ENCODE data around the gene ADAMTS8.

The ADAMTS8 gene

DNA sequence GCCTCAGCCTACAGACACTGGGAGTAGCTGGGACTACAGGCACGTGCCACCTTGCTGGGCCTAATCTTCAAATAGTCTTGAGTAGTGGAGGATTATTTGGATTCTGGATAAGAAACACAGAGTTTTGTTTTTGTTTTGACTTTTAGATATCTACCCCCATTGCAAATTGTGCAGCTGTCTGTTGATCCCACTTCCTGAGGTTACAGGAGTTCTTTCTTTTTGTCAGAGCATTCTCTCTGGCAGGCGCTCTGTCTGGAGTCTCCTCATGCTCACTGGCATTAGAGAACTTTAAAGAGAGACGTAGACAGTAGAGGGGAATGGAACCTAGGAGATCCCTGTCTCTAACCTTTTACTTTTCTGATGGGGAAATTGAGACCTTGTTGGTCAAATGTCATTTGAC, 7.8 kb upstream of the ADAMTS8 start:
- no peak for DNase-seq

DNA sequence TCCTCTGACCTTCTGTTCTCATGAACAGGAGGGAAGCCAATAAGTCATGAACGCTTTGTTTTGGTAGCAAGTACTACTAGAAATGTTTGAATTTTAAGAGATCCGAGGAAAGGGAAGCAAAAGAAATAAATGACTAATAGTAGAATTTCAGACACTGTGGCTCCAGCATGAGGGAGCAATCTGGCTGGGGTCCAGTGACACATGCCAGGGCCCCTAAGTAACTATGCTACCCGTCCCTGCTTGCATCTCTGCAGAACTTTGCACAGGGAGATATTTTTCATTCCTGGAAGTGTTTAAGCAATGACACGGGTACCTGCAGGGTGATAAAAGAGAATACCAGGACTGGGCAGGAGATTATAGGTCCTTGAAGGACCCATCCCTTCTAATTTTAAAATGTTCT, 7.3 kb upstream of the ADAMTS8 start:
- no peak for DNase-seq

DNA sequence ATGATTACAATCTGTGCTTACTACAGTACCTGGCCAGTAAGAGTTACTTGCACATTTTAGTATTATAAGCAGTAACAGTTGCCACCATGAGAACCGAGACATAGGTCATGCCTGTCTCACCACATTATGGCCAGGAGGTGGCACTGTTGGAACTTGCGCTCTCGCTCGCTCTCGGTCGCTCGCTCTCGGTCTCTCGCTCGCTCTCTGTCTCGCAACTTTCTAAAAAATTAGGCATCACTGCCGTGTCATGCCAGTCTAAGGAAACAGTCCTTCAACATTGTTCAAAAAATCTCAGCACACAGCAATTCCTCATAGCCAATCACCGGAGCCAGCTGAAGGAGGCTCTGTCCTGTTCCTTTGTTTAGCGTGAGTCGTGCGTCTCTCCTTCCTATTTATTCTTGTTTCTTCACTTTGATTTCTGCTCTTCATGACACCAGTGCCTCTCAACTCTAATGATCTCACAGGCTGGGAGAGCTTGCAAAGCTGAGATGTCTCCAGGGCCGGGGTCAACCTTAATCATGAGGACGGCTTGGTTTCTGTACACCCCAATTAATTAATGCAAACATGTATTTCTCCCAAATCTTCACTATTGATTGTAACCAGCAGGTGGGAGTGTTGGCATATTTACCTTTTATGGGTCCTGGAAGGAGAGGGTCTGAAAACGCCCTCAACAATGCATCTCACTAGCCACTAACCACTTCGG, 6.3 kb upstream of the ADAMTS8 start:
- peak; percentile 72 for DNase-seq

DNA sequence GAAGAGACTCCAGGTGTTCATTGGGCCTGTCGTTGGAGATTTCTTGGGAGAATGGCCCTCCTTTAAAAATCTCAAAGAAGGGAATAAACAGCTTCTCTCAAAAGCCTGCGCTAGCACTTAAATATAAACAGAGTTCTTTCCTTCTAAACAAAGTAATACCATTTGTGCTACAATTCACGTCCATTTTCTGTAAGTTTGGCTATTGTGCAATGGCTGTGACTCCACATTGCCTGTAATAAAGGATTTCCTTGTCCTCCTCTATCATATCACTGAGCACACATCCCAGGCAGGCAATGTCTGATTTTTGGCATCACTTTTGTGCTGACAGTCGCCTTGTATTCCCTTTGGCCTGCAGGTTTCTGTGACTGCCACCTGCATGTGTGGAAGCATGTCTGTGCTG, 4.9 kb upstream of the ADAMTS8 start:
- no peak for DNase-seq

DNA sequence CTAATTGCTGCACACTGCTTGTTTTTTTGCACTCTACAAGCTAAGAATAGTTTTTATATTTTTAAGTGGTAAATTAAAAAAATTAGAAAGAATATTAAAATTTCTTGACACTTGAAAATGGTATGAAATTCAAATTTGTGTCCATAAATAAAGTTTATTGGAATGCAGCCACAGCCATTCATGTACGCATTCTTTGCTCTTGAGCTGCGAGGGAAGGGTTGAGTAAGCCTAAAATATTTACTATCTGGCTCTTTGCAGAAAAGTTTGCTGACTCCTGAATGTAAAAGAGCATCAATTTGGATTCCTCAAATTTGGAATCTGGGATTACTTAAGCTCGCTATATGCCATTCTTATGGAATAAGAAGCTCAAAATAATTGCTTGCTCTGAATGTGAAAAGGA, 3.4 kb upstream of the ADAMTS8 start:
- DNase-seq, result no peak

DNA sequence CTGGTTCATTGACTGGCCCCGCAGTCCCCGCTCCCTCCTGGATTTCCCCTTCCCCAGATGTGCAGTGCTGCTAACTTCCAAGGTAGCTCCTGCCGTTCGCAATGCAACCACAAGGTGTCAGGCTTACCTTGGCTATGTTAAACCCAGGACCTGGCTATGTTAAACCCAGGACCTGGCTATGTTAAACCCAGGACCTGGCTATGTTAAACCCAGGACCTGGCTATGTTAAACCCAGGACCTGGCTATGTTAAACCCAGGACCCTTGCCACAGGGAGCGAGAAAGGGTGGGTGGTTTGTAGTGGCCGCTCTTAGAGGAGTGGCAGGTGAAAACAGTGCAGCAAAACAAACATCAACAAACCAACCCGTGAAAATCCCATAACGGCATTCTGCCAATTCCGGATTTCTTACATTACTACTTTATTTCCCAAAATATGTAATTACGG, 2.9 kb upstream of the ADAMTS8 start:
- peak; percentile 82 for DNase-seq

DNA sequence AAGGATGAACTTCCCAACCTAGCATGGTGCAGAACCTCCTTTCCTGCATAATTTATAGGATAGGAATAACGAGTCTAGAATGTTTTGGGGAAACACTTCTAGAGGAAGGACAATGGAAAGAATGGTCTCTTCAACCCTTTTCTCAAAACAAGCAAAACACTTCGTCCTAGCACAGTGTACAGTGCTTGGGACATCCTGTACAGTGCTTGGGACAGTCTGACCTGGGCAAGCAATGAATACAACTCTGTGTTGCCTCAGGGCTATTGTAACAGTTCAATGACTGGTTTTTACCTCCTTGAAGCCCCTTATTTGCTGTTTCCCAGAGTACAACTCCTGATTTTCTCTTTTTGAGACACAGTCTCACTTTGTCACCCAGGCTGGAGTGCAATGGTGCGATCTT, 1.6 kb upstream of the ADAMTS8 start:
- DNase-seq, result no peak

DNA sequence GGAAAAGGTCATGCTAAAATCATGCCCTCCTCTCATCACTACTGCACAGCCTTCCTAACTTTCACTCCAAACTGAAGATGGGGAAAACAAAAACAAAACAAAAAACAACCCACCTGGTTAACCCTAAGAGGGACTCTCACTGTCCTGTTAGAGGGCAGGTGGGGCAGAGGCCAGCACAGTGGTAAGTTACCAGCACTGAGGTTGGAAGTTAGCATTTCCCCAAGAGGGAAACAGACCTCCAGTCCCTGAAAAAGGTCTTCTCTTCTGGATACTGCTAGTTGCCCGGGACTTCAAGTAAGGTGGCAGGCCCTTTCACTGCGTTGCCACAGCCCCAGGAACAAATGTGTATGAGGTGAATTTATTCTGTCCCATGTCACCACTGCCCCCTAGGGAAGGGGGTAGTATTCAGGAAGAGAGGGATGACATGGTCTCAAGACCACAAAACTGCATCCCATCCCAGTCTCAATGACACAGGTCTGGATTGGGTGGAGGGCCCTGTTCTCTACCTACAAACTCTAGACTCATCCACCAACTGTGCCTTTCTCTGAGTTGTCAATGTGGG, 792 bp upstream of the ADAMTS8 start:
- DNase-seq, result no peak

DNA sequence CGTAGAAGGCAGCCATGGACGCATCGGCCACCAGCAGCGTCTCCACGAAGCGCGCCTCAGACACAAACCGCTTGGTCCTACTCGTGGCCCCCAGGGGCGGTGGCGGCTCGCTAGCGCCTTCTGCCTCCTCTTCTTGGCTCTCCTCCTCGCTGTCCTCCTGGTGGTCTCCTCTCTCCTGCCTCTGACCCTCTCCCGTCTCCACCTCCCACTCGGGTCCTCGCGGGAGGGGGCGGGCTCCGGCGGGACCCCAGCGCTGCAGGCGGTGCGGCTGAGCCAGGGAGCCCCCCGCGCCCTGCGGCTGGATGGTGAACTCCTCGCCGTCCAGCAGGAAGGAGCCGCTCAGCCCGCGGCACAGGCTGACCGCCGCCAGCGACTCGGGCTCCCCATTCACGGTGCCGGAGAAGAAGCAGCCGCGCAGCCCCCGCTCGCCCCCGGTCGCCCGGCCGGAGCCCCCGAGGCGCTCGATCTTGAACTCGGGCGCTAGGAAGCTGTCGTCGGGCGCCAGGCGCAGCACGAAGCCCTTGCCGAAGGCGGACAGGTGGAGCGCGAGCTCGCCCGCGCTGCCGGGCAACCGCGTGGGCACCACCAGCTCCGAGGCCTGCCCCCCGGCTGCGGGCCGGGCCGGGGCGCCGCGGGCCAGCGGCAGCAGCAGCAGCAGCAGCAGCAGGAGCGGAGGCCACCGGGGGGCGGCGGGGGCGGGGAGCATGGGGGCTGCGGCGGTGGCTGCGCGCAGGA, 661 bp downstream of the ADAMTS8 start:
- no peak for DNase-seq

DNA sequence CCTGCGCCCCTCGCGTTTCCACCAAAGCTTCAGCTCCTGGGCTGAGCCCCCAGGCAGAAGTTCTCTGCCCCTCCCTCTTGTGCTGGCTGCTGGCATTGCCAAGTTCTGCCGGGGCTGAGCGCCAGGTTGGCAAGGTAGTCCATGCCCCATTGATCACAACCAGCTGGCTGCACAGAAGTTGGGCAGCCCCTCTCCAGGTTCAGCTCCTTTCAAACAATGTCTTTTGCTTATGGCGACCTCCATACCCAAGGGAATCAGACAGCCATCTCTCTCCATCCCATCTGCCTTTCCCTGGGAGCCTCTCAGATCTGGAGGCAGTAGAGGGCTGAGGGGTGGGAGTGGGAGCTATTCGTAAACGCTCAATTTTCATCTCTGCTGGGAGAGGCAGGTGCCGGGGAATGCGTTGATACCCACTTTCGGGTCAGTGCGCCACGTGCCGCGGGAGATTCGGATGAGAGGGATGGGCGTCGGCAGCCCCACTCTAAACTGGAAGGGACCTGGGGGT, 1.5 kb downstream of the ADAMTS8 start:
- DNase-seq, result no peak

DNA sequence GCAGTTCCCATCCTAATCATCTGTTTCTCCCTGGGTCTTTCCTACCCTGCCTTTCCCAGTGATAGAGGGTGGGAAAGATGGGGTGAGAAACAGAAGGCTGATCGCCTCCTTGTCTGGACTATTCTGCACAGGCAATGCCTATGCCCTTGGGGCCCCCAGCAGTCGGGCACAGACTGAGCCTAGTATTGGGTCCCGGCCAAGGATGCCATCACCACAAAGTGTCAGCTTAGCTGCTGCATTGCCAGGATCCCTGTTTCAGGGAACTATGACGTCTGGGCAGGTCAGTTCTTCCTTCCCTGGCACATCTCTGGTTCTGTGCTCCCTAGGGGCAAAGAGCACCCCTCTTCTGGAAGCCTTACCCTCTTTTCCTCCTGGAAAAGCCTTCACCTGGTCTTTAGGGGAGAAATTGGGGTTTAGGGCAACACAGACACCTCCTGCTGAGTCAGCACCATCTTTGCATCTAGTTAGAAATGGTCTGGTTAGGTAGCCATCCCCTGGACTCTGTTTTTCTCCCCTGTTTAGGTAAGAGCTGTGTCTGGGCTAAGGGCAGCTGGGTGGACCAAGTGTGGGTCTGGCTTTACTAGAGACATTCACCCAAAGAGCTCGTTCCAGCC, 2.1 kb downstream of the ADAMTS8 start:
- no peak for DNase-seq

DNA sequence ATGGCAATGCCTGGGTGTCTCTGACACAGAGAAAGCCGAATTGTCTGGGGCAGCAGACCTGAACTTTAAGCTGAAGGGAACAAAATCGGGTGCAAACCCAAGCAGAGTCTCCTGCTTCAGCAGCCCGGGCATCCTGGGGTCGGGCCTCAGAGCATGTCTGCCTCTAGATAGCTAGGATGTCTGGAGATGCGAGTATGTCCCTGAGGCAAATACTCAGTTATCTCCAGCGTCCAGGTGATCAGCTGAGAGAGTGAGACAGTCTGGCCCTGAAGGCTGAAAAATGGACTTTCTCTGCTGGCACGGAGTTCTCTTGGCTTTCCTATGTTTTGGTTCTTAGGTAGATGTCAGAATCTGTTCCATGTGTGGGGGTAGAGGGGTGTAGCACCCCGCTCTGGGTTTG, 3.3 kb downstream of the ADAMTS8 start:
- no peak for DNase-seq

DNA sequence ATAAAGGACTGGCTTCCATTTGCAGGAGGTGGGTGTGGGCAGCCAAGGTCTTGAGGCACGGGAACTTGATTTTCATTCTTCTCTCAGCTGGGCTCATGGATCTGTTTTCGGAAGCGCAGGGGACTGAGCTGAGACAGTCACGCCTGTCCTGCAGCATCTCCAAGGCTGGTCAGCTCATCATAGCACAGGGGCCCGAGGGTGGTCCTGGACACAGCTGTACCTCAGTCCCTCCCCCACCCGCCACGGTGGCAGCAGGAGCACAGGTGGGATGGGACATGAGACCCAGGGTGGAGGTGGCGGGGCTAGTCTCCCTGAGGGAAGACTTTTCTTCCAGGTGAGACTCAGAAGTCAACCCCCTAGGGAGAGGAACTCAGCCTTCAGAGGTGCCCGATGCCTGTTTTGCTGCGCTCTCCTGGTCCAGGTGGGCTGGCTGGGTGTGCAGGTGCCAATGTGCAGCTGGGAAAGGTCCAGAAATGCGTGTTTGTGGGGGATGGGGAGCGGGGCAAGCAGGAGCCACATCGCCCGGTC, 3.7 kb downstream of the ADAMTS8 start:
- no peak for DNase-seq

DNA sequence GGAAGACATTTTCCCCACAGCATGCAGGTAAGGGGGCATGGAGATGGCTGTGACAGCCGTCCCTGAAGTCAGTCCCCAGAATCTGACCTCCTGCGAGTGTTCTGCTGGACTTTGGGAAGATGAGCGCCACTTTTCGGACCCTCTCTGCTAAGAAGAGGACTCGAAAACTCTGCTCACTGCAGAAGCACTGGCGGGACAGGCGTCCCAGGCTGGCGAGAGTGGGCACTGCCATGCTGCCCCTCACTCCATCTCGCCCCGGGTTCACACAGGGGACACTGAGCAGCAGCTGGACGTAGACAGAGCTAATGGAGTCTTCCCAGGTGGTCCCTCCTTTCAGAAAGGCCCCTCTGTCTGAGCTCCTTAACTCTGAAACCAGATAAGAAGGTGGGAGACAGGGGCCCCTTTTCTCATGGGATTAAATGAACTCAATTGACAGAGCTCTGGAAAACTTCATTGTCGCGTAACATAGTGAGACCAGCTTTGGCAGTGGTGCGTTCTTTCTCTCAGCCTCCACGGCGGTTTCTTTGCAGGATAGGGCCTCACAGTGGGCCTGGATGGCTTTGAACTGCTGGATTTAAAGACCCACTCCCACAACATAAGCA, 4.8 kb downstream of the ADAMTS8 start:
- DNase-seq, result no peak

DNA sequence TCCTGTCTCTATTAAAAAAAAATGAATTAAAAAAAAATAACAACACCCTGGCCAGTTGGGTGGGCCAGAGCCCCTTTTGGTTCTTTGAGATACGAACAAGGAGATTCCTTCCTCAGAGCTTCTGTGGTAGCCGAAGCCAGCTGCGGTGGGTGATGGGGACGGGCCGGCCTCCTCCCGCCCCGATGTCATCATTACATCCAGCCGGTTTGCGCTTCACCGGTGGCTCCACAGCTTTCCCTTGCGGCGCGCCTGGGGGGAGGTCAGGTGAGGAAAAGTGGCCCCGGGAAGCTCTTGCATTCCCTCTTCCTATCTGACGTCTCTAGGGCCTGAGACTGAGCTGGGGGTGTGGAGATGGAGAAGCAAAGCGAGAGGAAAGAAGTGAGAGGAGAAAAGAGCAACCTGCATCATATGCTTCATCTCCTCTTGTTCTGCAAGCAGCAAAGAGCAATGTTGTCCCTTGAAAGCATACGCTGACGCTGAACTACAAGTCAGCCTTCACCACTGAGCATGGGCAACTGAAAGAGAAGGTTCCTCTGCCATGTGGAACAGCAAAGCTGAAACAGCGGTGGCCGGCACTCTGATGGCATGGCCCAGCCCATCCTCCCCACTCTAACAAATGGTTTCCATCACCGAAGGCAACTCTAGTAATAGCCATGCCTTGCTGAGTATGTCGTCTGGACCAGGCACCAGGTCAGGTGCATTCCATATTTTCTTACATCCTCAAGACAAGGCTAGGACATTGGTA, 6.0 kb downstream of the ADAMTS8 start:
- DNase-seq, result no peak

DNA sequence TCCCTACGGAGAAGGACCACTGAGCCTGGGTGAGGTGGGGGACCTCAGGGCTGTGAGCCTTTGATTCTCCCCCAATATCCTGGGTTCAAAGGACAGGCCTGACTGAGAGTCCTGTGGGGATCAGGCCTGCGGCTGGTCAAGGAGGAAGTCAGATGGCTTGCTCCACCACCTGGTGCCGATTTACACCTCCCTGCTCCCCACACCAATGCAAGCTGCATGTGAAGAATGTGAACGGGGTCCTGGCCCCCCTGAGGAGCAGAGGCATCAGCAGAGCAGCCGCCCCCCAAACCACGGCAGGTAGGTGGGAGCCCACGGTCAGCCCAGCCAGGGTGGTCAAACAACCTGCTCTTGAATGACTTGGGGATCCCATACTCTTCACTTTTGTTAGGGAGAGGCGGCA, 6.7 kb downstream of the ADAMTS8 start:
- no peak for DNase-seq

DNA sequence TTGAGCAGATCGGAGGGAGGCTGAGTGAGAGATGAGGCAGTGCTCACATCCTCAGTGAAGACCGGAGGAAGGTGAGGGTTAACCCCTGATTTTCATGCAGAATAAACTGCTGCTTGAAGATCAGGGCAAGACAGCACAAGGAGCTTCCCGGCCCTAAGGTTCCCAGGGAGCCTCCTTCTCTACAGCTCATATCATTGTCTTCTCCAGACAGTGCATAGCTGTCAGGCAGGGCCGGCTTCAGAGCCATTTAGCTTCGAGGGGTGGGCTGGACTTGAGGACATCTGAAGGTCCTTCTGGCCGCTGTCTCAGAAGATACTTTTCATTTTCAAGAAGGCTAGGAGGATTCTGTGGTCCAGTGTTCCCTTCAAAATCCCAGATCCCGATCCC, 7.2 kb downstream of the ADAMTS8 start:
- DNase-seq, result no peak

DNA sequence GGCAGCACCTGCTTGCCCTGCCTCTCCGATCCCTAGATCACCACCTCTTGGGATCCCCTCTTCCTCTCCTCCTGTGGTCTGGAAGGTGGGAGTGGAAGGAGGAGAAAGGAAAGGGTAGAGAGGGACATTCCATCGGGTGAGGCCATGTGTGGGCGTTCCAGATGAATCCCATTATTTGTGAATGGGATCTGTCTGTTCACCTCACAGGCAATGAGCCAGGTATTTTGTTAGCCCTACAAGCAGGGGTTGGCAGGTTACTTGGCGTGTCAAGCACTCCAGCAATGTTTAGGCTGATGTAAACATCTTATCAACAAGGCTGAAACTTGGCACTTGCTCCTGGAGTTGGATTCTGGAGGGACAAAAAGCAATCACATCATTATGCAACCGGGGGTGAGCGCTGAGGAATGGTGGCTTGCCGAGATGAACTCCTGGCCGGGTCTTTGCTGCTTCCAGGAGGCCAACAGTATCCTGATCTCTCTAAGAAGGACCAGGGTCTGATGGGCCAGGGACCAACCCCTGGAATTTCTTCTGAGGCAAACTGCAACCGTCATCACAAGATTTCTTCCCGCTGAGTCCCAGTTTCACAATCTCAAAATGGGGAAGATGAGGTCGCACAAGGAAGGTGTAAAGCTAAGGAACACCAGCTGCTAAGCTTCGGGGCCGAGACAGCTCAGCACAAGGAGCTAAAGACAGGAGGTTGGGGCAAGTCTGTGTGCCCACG, 7.8 kb downstream of the ADAMTS8 start:
- no peak for DNase-seq

DNA sequence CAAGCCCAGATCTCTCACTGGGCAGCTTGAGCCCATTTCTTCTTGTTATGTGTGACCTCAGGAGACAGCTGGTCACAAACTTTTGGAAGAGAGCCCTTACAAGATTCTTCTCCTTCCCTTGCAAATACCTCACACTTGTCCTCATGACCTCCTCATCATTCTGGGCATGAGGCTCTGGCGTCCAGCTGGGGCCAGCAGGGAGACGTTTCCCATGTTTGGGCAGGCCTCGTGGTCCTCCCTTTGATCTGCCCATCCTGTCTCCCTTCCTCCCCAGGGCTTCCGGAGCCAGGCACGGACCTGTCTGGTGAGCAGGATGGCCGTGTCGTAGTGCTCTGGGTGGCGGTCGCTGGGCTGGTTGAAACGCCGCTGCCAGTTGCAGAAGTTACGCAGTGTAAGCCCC, 9.7 kb downstream of the ADAMTS8 start:
- no peak for DNase-seq

DNA sequence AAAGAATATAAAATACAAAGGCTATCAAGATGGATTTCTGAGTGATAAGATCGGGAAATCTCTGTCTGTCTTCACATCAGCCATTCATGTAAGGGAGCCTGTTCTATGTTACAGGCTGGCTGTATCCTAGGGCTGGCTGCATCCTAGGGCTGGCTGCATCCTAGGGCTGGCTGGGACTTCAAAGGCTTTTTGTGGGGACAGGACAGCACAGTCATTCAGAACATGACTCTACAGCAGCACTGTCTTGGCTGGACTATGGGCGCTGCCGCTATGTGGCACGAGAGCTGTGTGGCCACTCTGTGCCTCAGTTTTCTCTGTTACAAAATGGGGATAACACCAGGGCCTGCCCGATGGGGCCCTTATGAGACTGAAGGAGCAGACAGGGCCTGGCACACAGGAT, 10.2 kb downstream of the ADAMTS8 start:
- no peak for DNase-seq

DNA sequence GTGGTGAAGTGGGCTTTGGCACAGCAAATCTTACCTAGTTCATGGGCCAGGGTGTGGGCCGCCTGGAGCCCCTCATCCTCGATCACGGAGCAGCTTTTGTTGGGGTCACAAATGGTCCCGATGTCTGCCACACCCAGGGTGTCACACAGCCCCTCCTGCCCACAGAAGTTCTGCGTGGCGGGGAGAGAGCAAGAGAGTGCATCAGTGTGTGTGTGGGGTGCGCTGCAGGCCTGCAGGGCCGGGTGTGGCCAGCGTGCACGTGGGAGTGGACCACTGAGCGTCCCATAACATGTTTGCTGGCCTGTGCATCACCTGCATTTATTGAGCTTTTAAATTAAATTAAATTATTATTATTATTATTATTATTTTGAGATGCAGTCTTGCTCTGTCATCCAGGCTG, 11.5 kb downstream of the ADAMTS8 start:
- no peak for DNase-seq

DNA sequence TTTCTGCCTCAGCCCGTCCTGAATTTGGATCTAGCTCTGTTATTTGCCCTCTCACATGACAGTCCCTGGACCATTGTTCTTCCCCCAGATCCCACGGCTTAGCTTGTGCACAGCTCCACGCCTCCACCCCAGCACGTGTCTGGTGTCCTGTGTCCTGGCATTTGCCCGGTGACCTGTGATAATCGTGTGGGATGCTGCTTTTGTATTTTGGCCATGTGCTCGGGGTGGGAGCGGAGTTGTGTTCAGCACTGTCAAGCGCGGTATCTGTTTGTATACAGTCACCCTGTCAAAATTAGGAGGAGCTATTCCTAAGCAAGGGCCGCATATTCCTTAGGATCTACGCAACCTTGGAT, 11.9 kb downstream of the ADAMTS8 start:
- DNase-seq, result no peak

Data from stimulated activated CD8-positive, alpha-beta memory T cell treated with anti-CD3 and anti-CD28 coated beads, Interleukin-4, amount 100 ng/mL, for 48 hours (primary cell).